ENCODE data around the gene STX5.

Gene STX5

GRCh38 chr11:62801071-62801470 lies 30.8 kb downstream of the STX5 start:
- no peak overlapping the region for H3K4me3 ChIP-seq (replicated peaks in 1 of 2; ENCODE audit: low read depth in 2 of 2, low read length in 2 of 2)
- TF ChIP-seq, protein P1, sequence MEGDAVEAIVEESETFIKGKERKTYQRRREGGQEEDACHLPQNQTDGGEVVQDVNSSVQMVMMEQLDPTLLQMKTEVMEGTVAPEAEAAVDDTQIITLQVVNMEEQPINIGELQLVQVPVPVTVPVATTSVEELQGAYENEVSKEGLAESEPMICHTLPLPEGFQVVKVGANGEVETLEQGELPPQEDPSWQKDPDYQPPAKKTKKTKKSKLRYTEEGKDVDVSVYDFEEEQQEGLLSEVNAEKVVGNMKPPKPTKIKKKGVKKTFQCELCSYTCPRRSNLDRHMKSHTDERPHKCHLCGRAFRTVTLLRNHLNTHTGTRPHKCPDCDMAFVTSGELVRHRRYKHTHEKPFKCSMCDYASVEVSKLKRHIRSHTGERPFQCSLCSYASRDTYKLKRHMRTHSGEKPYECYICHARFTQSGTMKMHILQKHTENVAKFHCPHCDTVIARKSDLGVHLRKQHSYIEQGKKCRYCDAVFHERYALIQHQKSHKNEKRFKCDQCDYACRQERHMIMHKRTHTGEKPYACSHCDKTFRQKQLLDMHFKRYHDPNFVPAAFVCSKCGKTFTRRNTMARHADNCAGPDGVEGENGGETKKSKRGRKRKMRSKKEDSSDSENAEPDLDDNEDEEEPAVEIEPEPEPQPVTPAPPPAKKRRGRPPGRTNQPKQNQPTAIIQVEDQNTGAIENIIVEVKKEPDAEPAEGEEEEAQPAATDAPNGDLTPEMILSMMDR (IDR thresholded peaks at IDR 0.05; ENCODE audit: low read depth, low read length) = no peak
- no peak for DNase-seq (ENCODE audit: low read depth in 2 of 2)

- no peak overlapping the region for H3K4me3 ChIP-seq (replicated peaks in 1 of 2; ENCODE audit: low read depth in 2 of 2, low read length in 2 of 2)
- TF ChIP-seq, protein P1 (IDR thresholded peaks at IDR 0.05; ENCODE audit: low read depth, low read length) = no peak
Observed at GRCh38 chr11:62799486-62799885, 32.4 kb downstream of the STX5 start.

DNA sequence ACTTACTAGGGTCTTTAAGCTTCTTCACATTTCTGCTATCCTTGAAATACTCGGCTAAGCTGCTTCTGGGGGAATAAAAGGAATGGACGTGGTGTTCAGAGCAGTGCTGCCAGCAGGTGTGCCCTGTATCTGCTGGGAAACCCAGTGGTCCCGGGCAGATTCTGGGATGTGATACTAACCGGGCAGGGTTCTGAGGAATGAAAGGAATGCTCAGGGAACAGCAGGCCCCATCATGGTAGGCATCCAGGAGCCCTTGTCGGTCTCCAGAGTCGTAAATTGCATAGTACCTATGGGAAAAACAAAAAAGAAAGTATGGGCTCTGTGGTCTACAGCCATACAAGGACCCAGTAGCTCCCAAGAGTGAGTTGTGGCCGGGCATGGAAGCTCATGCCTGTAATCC lies 35.6 kb downstream of the STX5 start:
- no peak overlapping the region for H3K4me3 ChIP-seq (replicated peaks in 1 of 2; ENCODE audit: low read depth in 2 of 2, low read length in 2 of 2)
- TF ChIP-seq, protein P1 (IDR thresholded peaks at IDR 0.05; ENCODE audit: low read depth, low read length) = no peak
- DNase-seq (ENCODE audit: low read depth in 2 of 2) = no peak

More at GRCh38 chr11:62799486-62799885, 32.4 kb downstream of the STX5 start:
- no peak for DNase-seq (ENCODE audit: low read depth in 2 of 2)

- TF ChIP-seq, protein P1 (IDR thresholded peaks at IDR 0.05; ENCODE audit: low read depth, low read length) = no peak
- H3K4me3 ChIP-seq (replicated peaks in 1 of 2; ENCODE audit: low read depth in 2 of 2, low read length in 2 of 2) = no peak overlapping the region
- no peak for DNase-seq (ENCODE audit: low read depth in 2 of 2)
Observed at GRCh38 chr11:62794201-62794775, 37.6 kb downstream of the STX5 start.

DNA sequence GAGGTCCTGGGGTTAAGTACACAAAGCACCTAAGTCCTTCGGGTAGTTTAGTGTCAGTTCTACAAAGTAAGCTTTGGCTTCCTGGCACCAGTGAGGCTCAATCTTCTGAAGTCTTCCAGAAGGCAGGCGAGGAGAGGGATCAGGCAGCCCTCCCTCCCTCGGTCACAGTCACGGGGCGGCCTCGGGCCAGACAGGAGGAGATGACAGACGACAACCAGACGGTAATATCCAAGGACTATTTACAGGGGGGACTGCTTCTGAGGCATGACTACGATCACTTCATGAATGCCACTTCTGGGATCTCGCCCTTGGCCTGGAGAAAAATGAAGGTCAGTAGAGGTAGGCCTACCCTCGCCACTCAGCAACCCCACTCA lies 39.7 kb downstream of the STX5 start:
- TF ChIP-seq, protein P1 (IDR thresholded peaks at IDR 0.05; ENCODE audit: low read depth, low read length) = no peak
- H3K4me3 ChIP-seq (replicated peaks in 1 of 2; ENCODE audit: low read depth in 2 of 2, low read length in 2 of 2) = peak overlapping the region in 1 of 2 donors; percentile 95
- no peak for DNase-seq (ENCODE audit: low read depth in 2 of 2)

- TF ChIP-seq, protein P1 (IDR thresholded peaks at IDR 0.05; ENCODE audit: low read depth, low read length) = no peak
- H3K4me3 ChIP-seq (replicated peaks in 1 of 2; ENCODE audit: low read depth in 2 of 2, low read length in 2 of 2) = peak within 1 kb of the TSS; percentile 92 to 95
- peak; percentile 74 to 85 for DNase-seq (ENCODE audit: low read depth in 2 of 2)
Observed at GRCh38 chr11:62791501-62792201, 40.2 kb downstream of the STX5 start, which contains the start of gene TMEM223. Gene TMEM223, minus strand, starts transcription at chr11:62792006. Its CDS starts 12 bp downstream, at chr11:62791994.

All from cardiac fibroblast (primary cell).